Islet precursor cell (in vitro differentiated cells): ENCODE measurements around the gene EIF2S2.

Source experiments
- DNase-seq: peaks from one replicate; pipeline ENCODE4 v3.0.0-alpha.2; 2018

EIF2S2 gene

GRCh38 chr20:34085544-34086040, 26.5 kb downstream of the EIF2S2 start:
- DNase-seq: no peak

- DNase-seq: no peak
These were observed 27.7 kb downstream of the EIF2S2 start for GRCh38 chr20:34084227-34084923.

- no peak for DNase-seq
These were observed 28.3 kb downstream of the EIF2S2 start for GRCh38 chr20:34083781-34084180.

- no peak for DNase-seq
These were observed 28.9 kb downstream of the EIF2S2 start for GRCh38 chr20:34083137-34083536.

- DNase-seq: no peak
These were observed 29.7 kb downstream of the EIF2S2 start for GRCh38 chr20:34082232-34082887.

GRCh38 chr20:34079818-34080217, 32.2 kb downstream of the EIF2S2 start:
- DNase-seq: no peak

- peak; percentile 41 for DNase-seq
These were observed 33.5 kb downstream of the EIF2S2 start for GRCh38 chr20:34078540-34078939.

- no peak for DNase-seq
These were observed 35.1 kb downstream of the EIF2S2 start for GRCh38 chr20:34076952-34077351.

GRCh38 chr20:34075647-34076046, 36.4 kb downstream of the EIF2S2 start:
- no peak for DNase-seq

- DNase-seq: peak; percentile 89
These were observed 37.8 kb downstream of the EIF2S2 start for GRCh38 chr20:34074101-34074760.

- DNase-seq: no peak
These were observed 39.3 kb downstream of the EIF2S2 start for GRCh38 chr20:34072778-34073177.

GRCh38 chr20:34072076-34072475, 40.0 kb downstream of the EIF2S2 start:
- DNase-seq: no peak

- no peak for DNase-seq
These were observed 41.2 kb downstream of the EIF2S2 start for GRCh38 chr20:34070859-34071258.

GRCh38 chr20:34070079-34070439, 42.0 kb downstream of the EIF2S2 start:
- DNase-seq: no peak

GRCh38 chr20:34069341-34070078, 42.5 kb downstream of the EIF2S2 start:
- peak; percentile 85 for DNase-seq

GRCh38 chr20:34068001-34068400, 44.0 kb downstream of the EIF2S2 start:
- DNase-seq: no peak

GRCh38 chr20:34066476-34067090, 45.5 kb downstream of the EIF2S2 start:
- DNase-seq: no peak

- DNase-seq: peak; percentile 97
These were observed 46.8 kb downstream of the EIF2S2 start for GRCh38 chr20:34065260-34065659.

GRCh38 chr20:34064286-34064685, 47.8 kb downstream of the EIF2S2 start:
- DNase-seq: no peak

- DNase-seq: peak; percentile 76
These were observed 49.2 kb downstream of the EIF2S2 start for GRCh38 chr20:34062570-34063482.

- DNase-seq: no peak
These were observed 50.3 kb downstream of the EIF2S2 start for GRCh38 chr20:34061695-34062094.

- DNase-seq: peak; percentile 90
These were observed 51.1 kb downstream of the EIF2S2 start for GRCh38 chr20:34060970-34061369.
